GM21528 (cell line): ENCODE results near the gene LFNG.
"Not testable (repeated sequence)": the region's sequence is repeated elsewhere in the genome, so short reads cannot be mapped to it uniquely, and the experiment has no call there.

Experiments
- ATAC-seq: cut with Tn5 transposase; IDR thresholded peaks from one replicate; pipeline ENCODE4 v1.9.1; 2021; ENCODE audit warnings: mild to moderate bottlenecking, moderate library complexity; ENCODE audit not compliant: unreplicated experiment, low FRiP score

LFNG gene

GRCh38 chr7:2542011-2542915 lies 22.7 kb downstream of the LFNG start:
- no peak for ATAC-seq

GRCh38 chr7:2542916-2543871 lies 23.6 kb downstream of the LFNG start:
- no peak for ATAC-seq

GRCh38 chr7:2544541-2545188 lies 25.1 kb downstream of the LFNG start:
- ATAC-seq = no peak

GRCh38 chr7:2545746-2546425 lies 26.3 kb downstream of the LFNG start:
- ATAC-seq = no peak

GRCh38 chr7:2546776-2547586 lies 27.4 kb downstream of the LFNG start:
- ATAC-seq = no peak

GRCh38 chr7:2551418-2551817 lies 31.8 kb downstream of the LFNG start:
- no peak for ATAC-seq

GRCh38 chr7:2553108-2553507 lies 33.5 kb downstream of the LFNG start:
- no peak for ATAC-seq

- ATAC-seq = no peak
Observed at GRCh38 chr7:2553831-2554581, 34.4 kb downstream of the LFNG start.

GRCh38 chr7:2554661-2555111 lies 35.1 kb downstream of the LFNG start:
- ATAC-seq = no peak

- ATAC-seq = peak; percentile 76
Observed at GRCh38 chr7:2555121-2556052, 35.8 kb downstream of the LFNG start, which contains the start of gene BRAT1. BRAT1 (minus strand) TSS chr7:2555524; CDS start chr7:2554431, 1,093 bp downstream.

- peak; percentile 57 for ATAC-seq
Observed at GRCh38 chr7:2558629-2559282, 39.2 kb downstream of the LFNG start, which contains the start of gene IQCE. IQCE (plus strand) TSS chr7:2558979; CDS start chr7:2559182, 203 bp downstream.

GRCh38 chr7:2559283-2559950 lies 39.8 kb downstream of the LFNG start:
- ATAC-seq = peak; percentile 4

- not testable (repeated sequence) for ATAC-seq
Observed at GRCh38 chr7:2563955-2564354, 44.4 kb downstream of the LFNG start.

- ATAC-seq = no peak
Observed at GRCh38 chr7:2564970-2565540, 45.5 kb downstream of the LFNG start.

GRCh38 chr7:2566348-2566889 lies 46.8 kb downstream of the LFNG start:
- no peak for ATAC-seq
